NCI-H345 treated with DMSO at 0.1 percent for 48 hours (cell line): ENCODE data around the gene OR56A1.

Experiments
- DNase-seq: peaks from one replicate; lab custom pipeline; 2025; ENCODE audit not compliant: unreplicated experiment; lab: John Stamatoyannopoulos, UW

Gene OR56A1

DNA sequence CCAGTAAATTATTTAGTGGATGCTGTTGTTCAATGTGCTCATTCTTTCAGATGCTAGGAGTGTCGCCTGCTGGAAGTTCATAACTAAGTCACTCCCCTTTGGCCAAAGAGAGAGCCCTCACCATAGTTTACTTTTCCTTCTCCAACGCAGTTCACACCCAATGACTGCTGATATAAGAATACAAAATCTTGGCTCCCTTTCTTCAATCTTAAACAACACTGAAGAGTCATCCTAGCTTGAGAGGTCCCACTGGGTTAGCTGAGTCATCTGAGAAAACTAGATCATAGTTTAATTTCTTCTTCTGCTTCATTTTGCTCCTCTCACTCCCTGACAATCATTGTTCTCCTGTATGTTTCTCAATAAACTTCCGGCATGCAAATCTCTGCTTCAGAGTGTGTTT, 38.4 kb downstream of the OR56A1 start:
- no peak for DNase-seq

GRCh38 chr11:5989203-5989602, 41.4 kb downstream of the OR56A1 start:
- DNase-seq: no peak

DNA sequence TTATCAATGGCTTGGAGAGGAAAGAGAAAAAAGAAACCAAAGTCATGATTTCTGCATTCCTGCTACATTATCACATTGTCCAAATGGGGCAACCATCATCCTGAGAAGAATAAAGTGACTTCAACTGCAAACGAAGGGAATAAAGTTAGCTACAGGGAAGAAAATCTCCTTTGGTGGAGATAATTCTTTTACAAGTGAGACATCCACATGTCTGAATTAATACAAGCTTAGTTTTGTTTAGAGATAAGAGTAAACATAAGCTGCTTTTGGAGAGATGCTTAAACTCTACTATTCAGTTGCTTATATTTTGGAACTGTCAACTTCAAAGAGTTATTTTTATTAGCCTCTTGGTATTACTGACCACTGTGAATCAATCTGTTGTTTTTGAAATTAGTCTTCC, 43.7 kb downstream of the OR56A1 start, which contains the start of gene OR52L1:
OR52L1 (minus strand) TSS at position 101 of the 400 bp plus-strand sequence; CDS start at position 46, 55 bp downstream.
- DNase-seq: no peak

- no peak for DNase-seq
Measured at GRCh38 chr11:5983443-5983842, 47.1 kb downstream of the OR56A1 start.

DNA sequence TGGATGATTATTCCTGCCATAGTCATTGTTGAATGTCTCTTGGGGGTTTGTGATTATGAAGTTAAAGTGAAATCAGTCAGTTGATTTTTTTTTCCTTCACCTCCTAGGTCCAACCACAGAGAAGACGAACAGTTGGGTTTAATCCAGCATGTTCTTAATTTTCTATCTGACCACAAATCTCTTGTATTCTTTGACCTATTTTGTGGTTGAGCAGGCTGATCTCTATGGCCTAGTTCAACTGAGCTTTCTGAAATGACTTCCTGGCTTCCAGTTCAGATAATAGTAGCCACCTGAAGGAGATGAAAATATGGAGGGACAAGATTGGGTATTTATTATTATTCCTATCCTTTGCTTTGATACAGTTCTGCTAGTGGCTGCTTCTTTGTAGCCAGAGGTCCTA, 57.0 kb downstream of the OR56A1 start:
- no peak for DNase-seq
